Endodermal cell (in vitro differentiated cells): ENCODE measurements around the gene GLB1L. TPM values are rescaled to one million over a fixed set of nuclear protein-coding genes. Genes with fewer than 3 reads are reported as not detected.

Source experiments
- DNase-seq: peaks from one replicate; pipeline ENCODE4 v3.0.0-alpha.2; 2017
- H3K27ac ChIP-seq: 2 replicates; pipeline ENCODE4 v1.5.1; 2013; ENCODE audit warnings: mild to moderate bottlenecking, low read depth, low read length, moderate library complexity
- H3K27me3 ChIP-seq: 2 replicates; pipeline ENCODE4 v1.6.1; 2013; ENCODE audit warnings: mild to moderate bottlenecking, low read length, moderate library complexity; ENCODE audit not compliant: insufficient read depth, control insufficient read depth, poor library complexity, severe bottlenecking
- H3K36me3 ChIP-seq: 2 replicates; pipeline ENCODE4 v1.7.0; 2013; ENCODE audit warnings: mild to moderate bottlenecking, low read length, moderate library complexity; ENCODE audit not compliant: control insufficient read depth, insufficient read depth
- H3K4me1 ChIP-seq: one replicate; pipeline ENCODE4 v1.7.0; 2013; ENCODE audit warnings: low read length; ENCODE audit not compliant: control insufficient read depth, insufficient read depth
- H3K4me3 ChIP-seq: 2 replicates; pipeline ENCODE4 v1.5.1; 2013; ENCODE audit warnings: mild to moderate bottlenecking, low read length, moderate library complexity
- H3K9ac ChIP-seq: 2 replicates; pipeline ENCODE4 v1.6.1; 2013; ENCODE audit warnings: mild to moderate bottlenecking, low read length, moderate library complexity; ENCODE audit not compliant: poor library complexity, severe bottlenecking; ENCODE audit errors: extremely low read depth
- H3K9me3 ChIP-seq: 2 replicates; pipeline ENCODE4 v1.6.1; 2013; ENCODE audit warnings: mild to moderate bottlenecking, low read length, moderate library complexity; ENCODE audit not compliant: control insufficient read depth
- H3K27ac Mint-ChIP-seq: 2 replicates; pipeline ENCODE4 v1.8.0; 2020; ENCODE audit warnings: mixed read lengths
- H3K27me3 Mint-ChIP-seq: 2 replicates; pipeline ENCODE4 v1.8.0; 2021; ENCODE audit warnings: mild to moderate bottlenecking, mixed read lengths; ENCODE audit not compliant: insufficient read depth
- H3K36me3 Mint-ChIP-seq: 2 replicates; pipeline ENCODE4 v1.8.0; 2020; ENCODE audit warnings: low read depth, mixed read lengths
- H3K4me1 Mint-ChIP-seq: 2 replicates; pipeline ENCODE4 v1.8.0; 2020; ENCODE audit warnings: mixed read lengths
- H3K4me3 Mint-ChIP-seq: 2 replicates; pipeline ENCODE4 v1.8.0; 2020; ENCODE audit warnings: mild to moderate bottlenecking, moderate library complexity, mixed read lengths
- H3K9me3 Mint-ChIP-seq: 2 replicates; pipeline ENCODE4 v1.8.0; 2020; ENCODE audit warnings: mild to moderate bottlenecking, mixed read lengths
- WGBS, 2 experiments: methylation state at CpG; one replicate each; pipeline versions ENCODE4 v1.1.5 to v1.1.7; 2013; ENCODE audit warnings: missing lambda C conversion rate in 2 of 2, mixed read lengths in 1 of 2; ENCODE audit not compliant: insufficient coverage in 1 of 2, insufficient read length in 1 of 2; 5-methylcytosine and 5-hydroxymethylcytosine counted together
- total RNA-seq, 2 donors: library from RNA; stranded (reverse); fragmentation: NEBNext Ultra II Directional in 1 of 2; extraction: Animal tissue kit (Norgen Biotek cat#: 25700) in 1 of 2; gene quantifications; 2 replicates in 1 of 2; 3 replicates in 1 of 2; pipeline ENCODE4 v1.2.1, GENCODE V29; 2021
- TF ChIP-seq, protein P1 (sequence below): fragments of 200-600 bp; sonication (generic); conservative IDR thresholded peaks from 2 replicates; pipeline ENCODE4 v1.5.0; 2021; ENCODE audit warnings: antibody characterized with exemption, mild to moderate bottlenecking

GLB1L gene
- total RNA-seq, 2 donors from 2014 or later: 9.7 to 13.8 TPM

DNA sequence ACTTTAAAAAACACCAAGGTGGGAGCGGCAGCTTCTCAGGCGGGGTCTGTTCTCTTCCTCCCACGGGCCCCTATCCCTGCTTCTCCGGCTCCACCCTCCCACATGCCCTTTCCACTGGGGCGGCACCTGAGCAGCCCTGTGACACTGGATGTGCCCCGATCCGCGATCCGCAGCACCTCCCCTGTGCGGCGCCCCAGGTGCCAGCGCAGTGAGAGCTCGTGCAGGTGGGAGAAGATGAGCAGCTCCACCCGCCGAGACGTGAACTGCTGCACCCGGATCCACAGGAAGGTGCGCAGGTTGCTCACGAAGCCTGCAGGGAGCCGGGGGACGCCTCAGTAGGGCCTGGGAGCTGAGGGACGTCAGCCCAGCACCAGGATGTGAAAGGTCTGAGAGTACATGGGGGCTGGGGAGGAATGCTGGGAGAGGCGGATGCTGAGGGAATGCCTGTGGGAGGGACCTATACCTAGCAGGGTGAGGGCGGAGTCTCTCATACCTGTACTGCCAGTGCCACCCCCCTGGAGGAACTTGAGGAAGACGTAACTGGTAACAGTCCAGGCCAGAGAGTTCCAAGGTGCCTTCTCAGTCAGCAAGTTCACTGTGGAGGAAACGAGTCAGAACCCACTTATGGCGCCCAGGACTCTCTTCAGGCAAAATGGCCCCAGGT, 29.2 kb downstream of the GLB1L start:
- H3K4me3 ChIP-seq: no peak overlapping the region
- Mint-ChIP-seq H3K4me3 (no peak overlapping the region), H3K9me3 (no peaks in the 10 kb centered on the region), H3K36me3 (peaks cover 50% of the 10 kb centered on the region), H3K4me1 (peaks cover 17% of the 10 kb centered on the region), H3K27me3 (no peaks in the 10 kb centered on the region), H3K27ac (peak overlapping the region; percentile 67)
- no peak overlapping the region for H3K27ac ChIP-seq
- WGBS, 2 experiments: 94 to 95% methylated on average over 24 to 27 of the region's 27 CpGs
- no peaks in the 10 kb centered on the region for H3K27me3 ChIP-seq
- no peaks in the 10 kb centered on the region for H3K4me1 ChIP-seq
- DNase-seq: peak; percentile 61
- H3K9me3 ChIP-seq: no peaks in the 10 kb centered on the region
- H3K9ac ChIP-seq: no peak overlapping the region
- peaks cover 50% of the 10 kb centered on the region for H3K36me3 ChIP-seq
- TF ChIP-seq, protein P1, sequence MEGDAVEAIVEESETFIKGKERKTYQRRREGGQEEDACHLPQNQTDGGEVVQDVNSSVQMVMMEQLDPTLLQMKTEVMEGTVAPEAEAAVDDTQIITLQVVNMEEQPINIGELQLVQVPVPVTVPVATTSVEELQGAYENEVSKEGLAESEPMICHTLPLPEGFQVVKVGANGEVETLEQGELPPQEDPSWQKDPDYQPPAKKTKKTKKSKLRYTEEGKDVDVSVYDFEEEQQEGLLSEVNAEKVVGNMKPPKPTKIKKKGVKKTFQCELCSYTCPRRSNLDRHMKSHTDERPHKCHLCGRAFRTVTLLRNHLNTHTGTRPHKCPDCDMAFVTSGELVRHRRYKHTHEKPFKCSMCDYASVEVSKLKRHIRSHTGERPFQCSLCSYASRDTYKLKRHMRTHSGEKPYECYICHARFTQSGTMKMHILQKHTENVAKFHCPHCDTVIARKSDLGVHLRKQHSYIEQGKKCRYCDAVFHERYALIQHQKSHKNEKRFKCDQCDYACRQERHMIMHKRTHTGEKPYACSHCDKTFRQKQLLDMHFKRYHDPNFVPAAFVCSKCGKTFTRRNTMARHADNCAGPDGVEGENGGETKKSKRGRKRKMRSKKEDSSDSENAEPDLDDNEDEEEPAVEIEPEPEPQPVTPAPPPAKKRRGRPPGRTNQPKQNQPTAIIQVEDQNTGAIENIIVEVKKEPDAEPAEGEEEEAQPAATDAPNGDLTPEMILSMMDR: no peak

DNA sequence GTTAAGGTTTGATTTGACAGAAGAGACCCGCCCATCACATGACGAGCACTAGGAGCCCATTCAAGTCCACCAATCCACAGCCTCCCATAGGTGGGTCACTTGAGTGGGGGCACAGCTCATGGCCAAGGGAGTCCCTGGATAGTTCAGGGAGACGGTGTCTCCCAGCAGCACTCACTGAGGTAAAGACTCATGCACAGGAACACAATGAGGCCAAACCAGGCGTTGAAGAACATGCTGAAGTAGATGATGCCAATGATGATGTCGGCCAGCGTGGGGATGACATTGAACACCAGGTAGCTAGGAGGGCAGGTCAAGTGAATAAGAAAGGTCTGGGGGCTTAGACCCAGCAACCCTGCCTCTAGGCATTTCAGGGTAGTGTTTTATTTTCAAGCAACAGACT, 30.5 kb downstream of the GLB1L start:
- Histone ChIP-seq H3K9me3 (no peaks in the 10 kb centered on the region), H3K4me1 (no peaks in the 10 kb centered on the region), H3K27me3 (no peaks in the 10 kb centered on the region), H3K36me3 (peaks cover 54% of the 10 kb centered on the region), H3K9ac (no peak overlapping the region), H3K27ac (no peak overlapping the region), H3K4me3 (no peak overlapping the region)
- H3K4me3 Mint-ChIP-seq: no peak overlapping the region
- no peak overlapping the region for H3K27ac Mint-ChIP-seq
- peaks cover 48% of the 10 kb centered on the region for H3K36me3 Mint-ChIP-seq
- H3K4me1 Mint-ChIP-seq: peaks cover 17% of the 10 kb centered on the region
- no peak for DNase-seq
- no peaks in the 10 kb centered on the region for H3K9me3 Mint-ChIP-seq
- 92 to 96% methylated on average over 4 to 6 of the region's 6 CpGs for WGBS, 2 experiments
- TF ChIP-seq, protein P1: no peak
- no peaks in the 10 kb centered on the region for H3K27me3 Mint-ChIP-seq

DNA sequence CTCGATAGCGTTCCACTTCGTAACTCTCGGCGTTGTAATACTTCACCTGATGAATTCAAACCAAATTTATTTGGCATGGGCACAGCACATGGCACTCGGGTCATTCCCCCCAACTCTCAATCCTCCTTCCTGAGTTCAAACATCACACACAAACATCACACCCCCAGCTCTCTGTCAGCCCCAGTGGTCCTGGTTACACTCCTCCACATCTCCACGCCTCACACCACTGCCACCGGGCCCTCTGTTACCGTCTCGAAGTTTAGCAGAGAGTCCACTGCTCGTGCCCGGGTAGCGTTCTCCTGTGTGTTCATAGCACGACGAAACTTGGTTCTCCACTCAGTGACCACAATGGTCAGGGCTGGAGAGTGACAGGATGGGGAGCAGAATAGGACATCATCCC, 31.1 kb downstream of the GLB1L start:
- Mint-ChIP-seq H3K27me3 (no peaks in the 10 kb centered on the region), H3K4me3 (no peak overlapping the region), H3K9me3 (no peaks in the 10 kb centered on the region), H3K4me1 (peaks cover 14% of the 10 kb centered on the region), H3K27ac (no peak overlapping the region), H3K36me3 (peaks cover 47% of the 10 kb centered on the region)
- Histone ChIP-seq H3K27ac (no peak overlapping the region), H3K27me3 (no peaks in the 10 kb centered on the region), H3K9ac (no peak overlapping the region), H3K4me3 (no peak overlapping the region), H3K36me3 (peaks cover 55% of the 10 kb centered on the region), H3K9me3 (no peaks in the 10 kb centered on the region), H3K4me1 (no peaks in the 10 kb centered on the region)
- no peak for DNase-seq
- TF ChIP-seq, protein P1: no peak
- WGBS, 2 experiments: 96 to 98% methylated on average over 15 of the region's 15 CpGs
